ENCODE results near the gene CPLX4.

The CPLX4 gene

DNA sequence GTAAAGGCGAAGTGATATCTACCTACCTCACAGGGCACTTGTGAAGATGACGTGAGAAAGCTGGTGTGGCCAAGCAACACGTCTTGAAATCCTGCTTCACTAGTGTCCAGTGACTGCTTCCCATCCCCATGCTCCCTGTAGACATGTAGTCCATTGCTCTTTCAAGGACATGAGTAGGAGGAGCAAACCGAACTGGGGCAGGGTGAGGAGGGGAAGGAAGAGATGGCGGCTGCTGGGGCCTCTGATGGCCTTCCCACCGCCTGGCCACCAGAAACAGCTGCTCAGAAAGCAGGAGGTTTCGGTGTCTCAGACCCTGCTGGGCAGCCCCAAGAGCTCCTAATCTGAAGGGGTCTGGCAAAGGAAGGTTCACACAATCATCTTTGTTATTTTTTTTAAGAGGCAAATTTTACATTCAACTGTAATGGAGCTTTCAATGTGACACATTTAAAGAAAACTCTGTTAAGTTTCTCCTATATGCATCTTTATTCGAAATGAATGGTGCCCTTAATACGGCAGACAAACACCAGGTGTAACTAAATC, 14.7 kb downstream of the CPLX4 start:
- TF ChIP-seq, protein P1, sequence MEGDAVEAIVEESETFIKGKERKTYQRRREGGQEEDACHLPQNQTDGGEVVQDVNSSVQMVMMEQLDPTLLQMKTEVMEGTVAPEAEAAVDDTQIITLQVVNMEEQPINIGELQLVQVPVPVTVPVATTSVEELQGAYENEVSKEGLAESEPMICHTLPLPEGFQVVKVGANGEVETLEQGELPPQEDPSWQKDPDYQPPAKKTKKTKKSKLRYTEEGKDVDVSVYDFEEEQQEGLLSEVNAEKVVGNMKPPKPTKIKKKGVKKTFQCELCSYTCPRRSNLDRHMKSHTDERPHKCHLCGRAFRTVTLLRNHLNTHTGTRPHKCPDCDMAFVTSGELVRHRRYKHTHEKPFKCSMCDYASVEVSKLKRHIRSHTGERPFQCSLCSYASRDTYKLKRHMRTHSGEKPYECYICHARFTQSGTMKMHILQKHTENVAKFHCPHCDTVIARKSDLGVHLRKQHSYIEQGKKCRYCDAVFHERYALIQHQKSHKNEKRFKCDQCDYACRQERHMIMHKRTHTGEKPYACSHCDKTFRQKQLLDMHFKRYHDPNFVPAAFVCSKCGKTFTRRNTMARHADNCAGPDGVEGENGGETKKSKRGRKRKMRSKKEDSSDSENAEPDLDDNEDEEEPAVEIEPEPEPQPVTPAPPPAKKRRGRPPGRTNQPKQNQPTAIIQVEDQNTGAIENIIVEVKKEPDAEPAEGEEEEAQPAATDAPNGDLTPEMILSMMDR (conservative IDR thresholded peaks at IDR 0.05; ENCODE audit: low read depth, low read length) = no peak
- no peaks in the 10 kb centered on the region for H3K79me2 ChIP-seq (ENCODE audit: insufficient read depth, low read depth)
- H3K9ac ChIP-seq = no peak overlapping the region
- H3K27me3 ChIP-seq (ENCODE audit: insufficient read depth, low read depth) = no peaks in the 10 kb centered on the region
- no peaks in the 10 kb centered on the region for H3K4me1 ChIP-seq (ENCODE audit: low read depth, poor library complexity, severe bottlenecking)
- no peak overlapping the region for H3K27ac ChIP-seq
- H3K4me3 ChIP-seq (IDR thresholded peaks at IDR 0.05; ENCODE audit: insufficient read depth, low read depth, low read length) = no peak overlapping the region
- no peaks in the 10 kb centered on the region for H4K20me1 ChIP-seq (ENCODE audit: insufficient read depth)
- H2AFZ ChIP-seq (ENCODE audit: low read depth) = no peak overlapping the region
- no peaks in the 10 kb centered on the region for H3K36me3 ChIP-seq (ENCODE audit: insufficient read depth)
- H3K4me2 ChIP-seq = no peak overlapping the region

DNA sequence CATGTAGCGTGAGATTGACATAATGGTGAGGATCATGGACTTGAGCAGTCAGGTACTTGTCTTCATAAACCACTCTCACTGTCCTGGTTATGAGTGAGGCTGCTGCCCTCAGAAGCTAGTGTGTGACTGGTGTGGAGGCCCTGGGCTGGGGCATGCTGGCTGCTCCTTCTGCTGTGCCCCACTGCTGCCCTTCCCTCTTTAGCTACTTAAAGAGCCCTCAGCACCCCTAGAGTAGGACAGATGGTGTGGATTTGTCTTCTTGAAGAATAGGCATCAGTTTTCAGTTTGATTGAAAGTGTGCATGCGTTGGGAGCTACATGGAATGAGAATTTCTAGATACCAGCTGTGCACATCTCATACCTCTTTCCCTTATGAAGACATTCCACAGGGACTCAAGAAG, 15.4 kb downstream of the CPLX4 start:
- Histone ChIP-seq H2AFZ (ENCODE audit: low read depth) (no peak overlapping the region), H4K20me1 (ENCODE audit: insufficient read depth) (no peaks in the 10 kb centered on the region), H3K79me2 (ENCODE audit: insufficient read depth, low read depth) (no peaks in the 10 kb centered on the region), H3K4me1 (ENCODE audit: low read depth, poor library complexity, severe bottlenecking) (no peaks in the 10 kb centered on the region), H3K27me3 (ENCODE audit: insufficient read depth, low read depth) (no peaks in the 10 kb centered on the region), H3K36me3 (ENCODE audit: insufficient read depth) (no peaks in the 10 kb centered on the region), H3K4me3 (IDR thresholded peaks at IDR 0.05; ENCODE audit: insufficient read depth, low read depth, low read length) (no peak overlapping the region), H3K9ac (no peak overlapping the region), H3K27ac (no peak overlapping the region), H3K4me2 (no peak overlapping the region)
- TF ChIP-seq, protein P1 (conservative IDR thresholded peaks at IDR 0.05; ENCODE audit: low read depth, low read length) = no peak

DNA sequence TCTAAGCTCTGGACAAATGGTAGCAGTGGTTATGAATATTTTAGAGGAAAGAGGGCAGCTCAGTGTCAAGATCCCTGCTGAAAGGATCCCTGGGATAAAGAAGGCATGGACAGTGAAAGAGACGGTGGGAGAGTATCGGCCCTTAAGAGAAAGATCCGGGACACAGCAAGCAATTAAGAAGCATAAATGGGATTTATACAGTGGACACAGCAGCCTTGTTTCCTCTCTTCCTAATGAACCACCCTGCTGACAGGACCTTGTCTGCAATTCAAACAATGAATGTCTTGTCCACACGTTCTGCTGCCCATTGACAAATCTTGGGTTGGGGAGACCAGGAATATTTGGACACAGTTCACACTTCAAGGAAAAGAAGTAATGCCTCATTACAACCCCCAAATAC, 16.5 kb downstream of the CPLX4 start:
- TF ChIP-seq, protein P1 (conservative IDR thresholded peaks at IDR 0.05; ENCODE audit: low read depth, low read length) = no peak
- Histone ChIP-seq H3K27ac (no peak overlapping the region), H2AFZ (ENCODE audit: low read depth) (no peak overlapping the region), H4K20me1 (ENCODE audit: insufficient read depth) (no peaks in the 10 kb centered on the region), H3K4me2 (no peak overlapping the region), H3K9ac (no peak overlapping the region), H3K79me2 (ENCODE audit: insufficient read depth, low read depth) (no peaks in the 10 kb centered on the region), H3K36me3 (ENCODE audit: insufficient read depth) (no peaks in the 10 kb centered on the region), H3K27me3 (ENCODE audit: insufficient read depth, low read depth) (no peaks in the 10 kb centered on the region), H3K4me3 (IDR thresholded peaks at IDR 0.05; ENCODE audit: insufficient read depth, low read depth, low read length) (no peak overlapping the region), H3K4me1 (ENCODE audit: low read depth, poor library complexity, severe bottlenecking) (no peaks in the 10 kb centered on the region)

DNA sequence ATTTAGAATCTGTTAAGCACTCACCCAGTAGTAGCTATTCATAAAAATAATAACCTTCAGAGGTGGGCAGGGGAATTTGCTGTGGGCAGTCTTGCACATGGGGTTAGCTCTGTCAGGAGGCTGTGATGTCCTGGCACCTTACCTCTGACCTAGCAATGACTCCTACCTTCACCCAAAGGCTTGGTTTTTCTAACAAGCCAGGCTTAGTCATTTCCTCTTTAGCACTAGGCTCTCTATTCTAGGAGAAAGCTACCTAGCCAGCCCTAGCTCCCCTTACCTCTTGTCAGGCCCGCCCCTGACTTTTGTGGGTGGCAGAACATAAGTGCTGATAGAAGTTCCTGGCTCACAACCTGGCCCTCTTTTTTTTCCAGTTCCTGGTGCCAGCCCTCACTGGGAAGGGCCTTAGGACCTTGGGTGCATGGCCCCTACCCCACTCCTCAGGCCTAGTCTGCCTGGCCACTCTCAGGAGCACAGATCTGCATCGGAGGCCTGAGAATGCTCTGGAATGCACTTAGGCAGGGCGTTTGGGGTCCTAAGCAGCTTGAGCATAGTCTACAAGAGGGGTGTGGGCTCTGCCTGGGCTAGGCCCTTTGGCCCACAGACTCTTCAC, 17.7 kb downstream of the CPLX4 start:
- H3K79me2 ChIP-seq (ENCODE audit: insufficient read depth, low read depth) = no peaks in the 10 kb centered on the region
- no peaks in the 10 kb centered on the region; the same call in 1 of the 2 replicates for H3K27me3 ChIP-seq (ENCODE audit: insufficient read depth, low read depth)
- TF ChIP-seq, protein P1 (conservative IDR thresholded peaks at IDR 0.05; ENCODE audit: low read depth, low read length) = no peak
- no peaks in the 10 kb centered on the region for H3K36me3 ChIP-seq (ENCODE audit: insufficient read depth)
- no peaks in the 10 kb centered on the region for H4K20me1 ChIP-seq (ENCODE audit: insufficient read depth)
- H3K9ac ChIP-seq = no peak overlapping the region
- no peak overlapping the region for H3K27ac ChIP-seq
- H3K4me3 ChIP-seq (IDR thresholded peaks at IDR 0.05; ENCODE audit: insufficient read depth, low read depth, low read length) = no peak overlapping the region
- no peak overlapping the region for H2AFZ ChIP-seq (ENCODE audit: low read depth)
- H3K4me1 ChIP-seq (ENCODE audit: low read depth, poor library complexity, severe bottlenecking) = no peaks in the 10 kb centered on the region
- no peak overlapping the region for H3K4me2 ChIP-seq
